ENCODE results near the gene ASAH2B.
"Not testable (repeated sequence)": the region's sequence is repeated elsewhere in the genome, so short reads cannot be mapped to it uniquely, and the experiment has no call there.

ASAH2B gene

GRCh38 chr10:50739618-50740292 is at the start of gene ASAH2B:
TSS of gene ASAH2B (plus strand) at chr10:50739936. CDS start at chr10:50745131, 5,195 bp downstream.
- peak; percentile 43 to 45 for DNase-seq (ENCODE audit: low read depth in 2 of 2)

- DNase-seq (ENCODE audit: low read depth in 2 of 2): not testable (repeated sequence)
Measured at GRCh38 chr10:50697819-50698218, 41.9 kb upstream of the ASAH2B start.

DNA sequence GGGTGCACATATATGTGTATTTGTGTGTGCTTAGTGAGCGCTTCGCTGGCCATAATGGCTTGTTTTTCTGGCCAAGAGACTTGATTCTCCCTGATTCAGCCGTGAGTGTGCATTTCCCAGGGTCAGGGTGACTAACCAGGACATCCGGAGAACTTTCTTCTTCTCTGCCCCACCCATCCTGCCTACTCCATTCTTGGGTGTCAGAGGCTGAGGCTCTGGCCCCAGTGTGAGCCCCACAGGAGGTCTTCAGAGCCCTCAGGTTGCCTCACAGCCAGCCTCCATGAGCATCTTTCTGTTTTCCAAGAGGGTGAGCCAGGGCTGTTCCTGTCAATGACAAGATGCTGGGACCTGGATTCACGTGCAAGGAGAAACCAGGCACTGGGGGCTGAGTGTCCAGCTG is 37.8 kb upstream of the ASAH2B start:
- DNase-seq (ENCODE audit: low read depth in 2 of 2): not testable (repeated sequence)

GRCh38 chr10:50702997-50703396 is 36.7 kb upstream of the ASAH2B start:
- not testable (repeated sequence) for DNase-seq (ENCODE audit: low read depth in 2 of 2)

DNA sequence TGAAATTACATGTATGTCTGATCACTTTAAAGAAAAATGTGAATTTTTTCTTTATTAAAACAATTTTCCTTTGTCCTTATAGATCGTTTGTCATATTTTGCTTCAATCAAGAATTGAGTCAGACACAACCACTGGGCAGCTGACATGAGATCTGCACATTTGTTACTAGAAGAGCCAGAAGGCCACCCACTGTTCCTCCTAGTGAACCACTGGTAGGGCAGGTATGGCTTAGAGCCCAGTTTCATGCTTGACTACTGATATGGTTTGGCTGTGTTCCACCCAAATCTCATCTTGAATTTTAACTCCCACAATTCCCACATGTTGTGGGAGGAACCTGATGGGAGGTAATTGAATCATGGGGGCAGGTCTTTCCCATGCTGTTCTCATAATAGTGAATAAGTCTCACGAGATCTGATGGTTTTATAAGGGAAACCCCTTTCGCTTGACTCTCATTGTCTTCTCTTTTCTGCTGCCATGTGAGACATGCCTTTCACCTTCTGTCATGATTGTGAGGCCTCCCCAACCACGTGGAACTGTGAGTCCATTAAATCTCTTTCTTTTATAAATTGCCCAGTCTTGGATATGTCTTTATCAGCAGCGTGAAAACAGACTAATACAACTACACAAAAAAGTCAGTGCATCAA is 35.2 kb upstream of the ASAH2B start:
- DNase-seq (ENCODE audit: low read depth in 2 of 2): not testable (repeated sequence)

DNA sequence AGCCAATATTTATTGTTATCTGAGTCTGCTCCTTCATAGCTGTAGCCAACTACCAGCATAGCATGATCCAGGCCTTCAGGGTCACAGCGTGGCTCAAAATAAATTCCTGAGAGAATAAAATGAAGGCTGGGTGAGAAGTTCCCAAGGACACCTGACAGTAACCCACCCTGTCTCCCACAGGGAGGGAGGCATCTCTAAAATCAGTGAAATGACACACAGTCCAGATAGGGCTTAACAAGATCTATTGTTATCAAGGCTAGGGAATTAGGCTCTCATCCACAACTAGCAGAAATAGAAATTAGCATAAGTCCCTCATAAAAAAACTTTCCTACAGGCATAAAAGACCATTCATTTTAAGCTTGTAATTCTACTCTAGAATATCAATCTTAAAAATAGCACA is 33.7 kb upstream of the ASAH2B start:
- DNase-seq (ENCODE audit: low read depth in 2 of 2): not testable (repeated sequence)

DNA sequence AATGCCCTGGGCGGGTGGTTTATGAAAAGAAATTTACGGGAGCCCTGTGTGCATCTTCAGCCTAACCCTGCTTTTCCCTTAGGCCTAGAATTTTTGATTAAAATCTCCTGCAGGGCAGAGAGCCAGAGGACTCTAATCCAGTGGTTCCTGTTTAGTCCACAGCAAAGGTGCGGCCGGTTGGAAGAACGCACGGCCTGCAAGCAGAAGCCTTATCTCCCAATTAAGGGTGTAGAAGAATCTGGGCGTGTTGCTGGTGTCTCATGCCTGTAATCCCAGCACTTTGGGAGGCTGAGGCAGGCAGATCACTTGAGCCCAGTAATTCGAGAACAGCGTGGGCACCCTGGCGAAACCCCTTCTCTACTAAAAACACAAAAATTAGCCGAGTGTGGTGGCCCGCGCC is 29.5 kb upstream of the ASAH2B start:
- not testable (repeated sequence) for DNase-seq (ENCODE audit: low read depth in 2 of 2)

DNA sequence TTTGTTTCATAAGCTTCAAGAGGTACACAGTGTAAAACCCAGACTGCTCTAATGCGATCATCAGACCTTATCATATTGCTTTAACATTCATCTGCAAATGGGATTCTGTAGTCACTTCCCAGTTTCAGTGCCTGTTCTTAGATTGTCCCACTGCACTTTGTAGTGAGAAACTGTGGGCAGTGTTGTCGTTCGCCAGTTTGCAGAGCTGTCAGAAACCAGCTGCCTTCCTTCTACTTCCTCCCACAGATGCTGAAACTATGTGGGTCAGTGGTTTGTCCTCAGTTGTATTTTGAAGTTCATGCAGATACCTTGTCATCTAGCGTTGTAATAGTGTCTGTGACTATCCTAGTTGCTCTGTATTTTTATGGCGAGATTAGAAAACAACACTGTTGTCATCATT is 15.9 kb upstream of the ASAH2B start:
- not testable (repeated sequence) for DNase-seq (ENCODE audit: low read depth in 2 of 2)

DNA sequence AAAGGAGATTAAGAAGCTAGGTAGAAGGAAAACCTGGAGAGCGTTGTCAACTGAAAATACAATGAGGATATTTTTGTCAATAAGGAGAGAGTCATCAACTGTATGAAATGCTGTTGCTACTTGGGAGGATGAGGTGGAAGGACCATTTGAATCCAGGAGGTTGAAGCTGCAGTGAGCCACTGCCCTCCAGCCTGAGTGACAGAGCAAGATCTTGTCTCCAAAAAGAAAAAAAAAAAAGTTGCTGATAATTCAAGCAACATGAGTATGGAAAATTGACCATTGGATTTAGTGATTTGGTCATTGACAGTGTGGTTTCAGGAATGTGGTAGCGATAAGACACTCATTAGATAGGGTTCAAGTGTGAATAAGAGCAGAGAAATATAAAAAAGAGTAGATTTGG is 11.6 kb upstream of the ASAH2B start:
- not testable (repeated sequence) for DNase-seq (ENCODE audit: low read depth in 2 of 2)

DNA sequence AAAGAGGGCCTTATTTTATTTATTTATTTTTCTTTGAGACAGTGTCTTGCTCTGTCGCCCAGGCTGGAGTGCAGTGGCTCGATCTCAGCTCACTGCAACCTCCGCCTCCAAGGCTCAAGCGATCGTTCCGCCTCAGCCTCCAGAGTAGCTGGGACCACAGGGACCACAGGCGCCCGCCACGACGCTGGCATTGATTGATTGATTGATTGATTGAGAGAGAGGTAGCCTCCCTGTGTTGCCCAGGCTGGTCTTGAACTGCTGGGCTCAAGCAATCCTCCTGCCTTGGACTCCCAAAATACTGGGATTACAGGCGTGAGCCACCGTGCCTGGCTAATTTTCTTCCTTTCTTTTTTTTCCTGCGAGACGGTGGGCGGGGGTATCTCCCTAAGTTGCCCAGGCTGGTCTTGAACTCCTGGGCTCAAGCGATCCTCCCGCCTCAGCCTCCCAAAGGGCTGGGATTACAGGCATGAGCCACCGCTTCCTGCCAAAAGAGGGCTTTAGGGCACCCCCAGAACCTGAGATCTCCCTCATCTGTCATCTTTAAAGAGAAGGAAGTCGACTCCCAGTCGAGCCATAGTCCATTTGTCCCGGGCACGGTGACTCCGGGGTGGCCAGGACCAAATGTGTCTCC is 634 bp upstream of the ASAH2B start:
- not testable (repeated sequence) for DNase-seq (ENCODE audit: low read depth in 2 of 2)

GRCh38 chr10:50740293-50740648 is 535 bp downstream of the ASAH2B start:
- no peak for DNase-seq (ENCODE audit: low read depth in 2 of 2)

GRCh38 chr10:50742820-50743219 is 3.1 kb downstream of the ASAH2B start:
- DNase-seq (ENCODE audit: low read depth in 2 of 2): not testable (repeated sequence)

DNA sequence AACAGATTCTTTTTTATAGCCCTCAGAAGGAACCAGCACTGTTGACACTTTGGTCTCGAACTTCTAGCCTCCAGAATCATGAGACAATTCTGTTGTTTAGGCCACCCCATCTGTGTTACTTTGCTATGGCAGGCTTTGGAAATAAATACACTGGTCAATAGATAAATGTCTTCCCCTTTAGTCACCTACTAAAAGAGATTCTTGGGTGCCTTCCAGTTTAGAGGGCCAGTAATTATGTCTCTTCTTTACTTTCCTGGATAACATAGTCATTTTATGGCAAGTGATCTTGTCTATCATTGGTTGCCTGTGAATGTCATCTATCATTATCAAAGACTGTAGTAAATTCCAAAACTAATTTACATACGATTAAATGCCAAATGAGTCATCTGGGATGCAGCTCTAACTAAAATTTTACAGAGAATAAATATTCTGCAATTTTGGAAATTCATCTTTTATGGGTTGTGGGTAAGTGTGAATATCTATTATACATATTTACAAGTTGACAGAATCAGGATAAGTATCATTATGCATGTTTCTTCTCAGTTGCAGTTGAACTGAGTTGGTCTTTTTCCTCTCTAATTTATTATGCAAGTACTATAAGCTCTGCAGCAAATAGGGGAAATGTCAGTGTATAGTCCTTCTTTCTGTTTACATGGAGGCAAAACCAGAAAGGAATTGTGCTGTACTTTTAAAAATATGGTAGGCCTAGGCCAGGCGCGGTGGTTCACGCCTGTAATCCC is 27.2 kb downstream of the ASAH2B start:
- not testable (repeated sequence) for DNase-seq (ENCODE audit: low read depth in 2 of 2)

- DNase-seq (ENCODE audit: low read depth in 2 of 2): not testable (repeated sequence)
Measured at GRCh38 chr10:50772042-50772441, 32.3 kb downstream of the ASAH2B start.

- not testable (repeated sequence) for DNase-seq (ENCODE audit: low read depth in 2 of 2)
Measured at GRCh38 chr10:50774868-50775267, 35.1 kb downstream of the ASAH2B start.

GRCh38 chr10:50780036-50780435 is 40.3 kb downstream of the ASAH2B start:
- not testable (repeated sequence) for DNase-seq (ENCODE audit: low read depth in 2 of 2)

DNA sequence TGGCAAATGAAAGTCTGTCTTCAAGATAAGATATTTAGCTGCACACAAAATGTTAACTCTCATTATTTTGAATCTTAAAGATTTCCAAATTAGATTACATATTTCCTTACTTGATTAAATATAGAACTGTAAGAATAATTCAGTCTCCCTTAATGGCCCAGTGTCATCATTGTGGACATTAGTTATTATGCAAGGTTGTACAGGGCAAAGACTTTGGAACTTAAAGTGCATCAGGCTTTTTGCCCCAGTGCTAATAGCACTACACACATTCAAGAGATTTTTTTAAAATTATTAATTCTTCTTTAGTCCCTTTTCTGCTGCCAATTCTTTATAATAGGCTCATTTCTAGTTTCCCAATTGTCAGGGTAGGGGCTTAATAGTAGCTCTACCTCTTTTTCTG is 42.3 kb downstream of the ASAH2B start:
- DNase-seq (ENCODE audit: low read depth in 2 of 2): not testable (repeated sequence)

GRCh38 chr10:50787962-50788361 is 48.2 kb downstream of the ASAH2B start:
- not testable (repeated sequence) for DNase-seq (ENCODE audit: low read depth in 2 of 2)

- no peak for DNase-seq (ENCODE audit: low read depth in 2 of 2)
Measured at GRCh38 chr10:50788951-50789945, 49.5 kb downstream of the ASAH2B start.

DNA sequence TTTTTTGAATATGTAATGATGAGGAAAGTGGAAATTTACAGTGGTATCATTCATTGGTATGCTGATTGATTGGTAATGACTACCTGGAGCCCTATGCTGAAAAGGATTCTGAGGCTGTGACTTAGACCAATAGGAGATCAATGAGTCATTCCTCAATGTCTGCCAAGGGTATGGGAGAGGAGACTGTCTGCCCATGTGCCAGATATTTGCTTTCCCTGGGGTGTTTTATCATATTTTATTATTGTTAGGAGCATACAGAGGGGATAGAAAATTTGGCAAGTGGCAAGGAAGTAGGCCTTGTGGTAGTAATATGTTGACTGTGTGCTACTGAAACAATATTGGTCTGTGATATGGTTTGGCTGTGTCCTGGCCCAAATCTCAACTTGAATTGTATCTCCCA is 54.8 kb downstream of the ASAH2B start:
- DNase-seq (ENCODE audit: low read depth in 2 of 2): no peak

DNA sequence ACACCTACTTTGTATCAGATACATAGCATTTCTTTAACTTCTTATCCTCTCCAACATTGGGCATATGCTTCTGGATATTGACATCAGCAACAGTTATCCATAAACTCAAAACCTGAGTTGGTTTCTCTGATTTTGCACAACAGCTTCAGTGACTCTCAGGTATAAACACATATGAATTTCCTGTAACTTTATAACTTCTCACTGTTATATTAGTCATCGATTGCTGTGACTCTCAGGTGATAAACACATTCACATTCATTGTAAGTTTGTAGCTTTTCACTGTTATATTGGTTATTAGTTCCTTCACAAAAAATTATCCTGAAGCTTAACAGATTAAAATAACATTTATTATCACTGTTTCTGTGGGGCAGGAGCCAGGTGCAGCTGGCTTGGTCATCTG is 57.0 kb downstream of the ASAH2B start:
- no peak for DNase-seq (ENCODE audit: low read depth in 2 of 2)

All from stimulated activated CD8-positive, alpha-beta memory T cell treated with anti-CD3 and anti-CD28 coated beads, Interleukin-7, amount 100 ng/mL, for 1 hour (primary cell).